DOHH2 (cell line): Measurements from ENCODE around the gene GFAP.

Experiments
- CTCF ChIP-seq: fragments of 200-600 bp; sonication (generic); IDR thresholded peaks from one replicate; pipeline ENCODE4 v1.5.1; 2014; ENCODE audit warnings: antibody characterized with exemption, mild to moderate bottlenecking, low read depth, low read length; ENCODE audit not compliant: poor library complexity, severe bottlenecking
- EZH2phosphoT487 ChIP-seq: fragments of 200-600 bp; sonication (generic); IDR thresholded peaks from 2 replicates; pipeline ENCODE4 v1.6.1; 2017; ENCODE audit warnings: borderline replicate concordance, mild to moderate bottlenecking, antibody characterized with exemption, low read length, moderate library complexity, mixed read lengths

DNA sequence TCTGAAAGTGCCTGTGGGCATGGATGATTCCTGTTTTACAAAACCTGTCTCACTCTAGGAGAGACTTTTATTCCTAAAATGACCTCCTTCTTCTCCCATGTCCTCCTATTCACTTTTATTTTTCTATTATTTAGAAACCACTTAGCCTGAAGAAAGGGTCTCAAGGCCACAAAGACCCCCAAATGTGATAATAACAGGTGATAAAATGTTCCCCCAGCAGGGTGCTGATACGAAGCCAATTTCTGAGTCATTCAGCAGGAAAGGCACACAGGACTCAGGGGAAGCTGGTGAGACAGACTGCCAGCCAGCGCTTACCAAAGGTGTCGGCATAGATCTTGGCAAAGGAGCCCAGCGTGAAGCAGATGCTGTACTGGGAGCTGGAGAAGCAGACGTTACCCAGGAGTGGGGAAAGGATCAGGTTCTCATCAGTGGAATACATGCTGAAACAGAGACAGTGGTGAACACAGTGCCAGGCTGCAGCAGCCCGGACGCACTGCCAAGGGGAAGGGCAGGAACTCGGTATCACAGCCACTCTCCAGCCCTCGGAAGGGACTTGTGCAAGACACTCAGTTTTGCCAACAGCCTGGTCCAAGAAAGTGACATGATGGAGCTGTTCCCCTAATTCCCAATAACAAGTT lies 43.0 kb downstream of the GFAP start:
- no peak for TF ChIP-seq CTCF
- no peak for TF ChIP-seq EZH2phosphoT487
